WERI-Rb-1 (cell line): Measurements from ENCODE around the gene SLN.
"Not testable (repeated sequence)": the region's sequence is repeated elsewhere in the genome, so short reads cannot be mapped to it uniquely, and the experiment has no call there.

Experiments
- DNase-seq: peaks from one replicate; pipeline ENCODE4 v3.0.0-alpha.2; 2020
- H3K27ac ChIP-seq: fragments of 250-450 bp; sonication (Bioruptor Pico); 2 replicates; pipeline ENCODE4 v1.5.1; 2020; ENCODE audit warnings: mild to moderate bottlenecking, moderate library complexity
- H3K27me3 ChIP-seq: fragments of 250-450 bp; sonication (Bioruptor Pico); 2 replicates; pipeline ENCODE4 v1.5.1; 2021; ENCODE audit warnings: mild to moderate bottlenecking, low read depth, moderate library complexity; ENCODE audit not compliant: insufficient read depth, severe bottlenecking
- H3K36me3 ChIP-seq: fragments of 250-450 bp; sonication (Bioruptor Pico); 2 replicates; pipeline ENCODE4 v1.5.1; 2020; ENCODE audit warnings: mild to moderate bottlenecking, moderate library complexity
- H3K4me3 ChIP-seq: 2 replicates; pipeline ENCODE4 v1.5.1; 2011; ENCODE audit warnings: low read depth, mild to moderate bottlenecking, control low read depth, low read length
- H3K9me3 ChIP-seq: fragments of 250-450 bp; sonication (Bioruptor Pico); 2 replicates; pipeline ENCODE4 v1.5.1; 2021; ENCODE audit warnings: mild to moderate bottlenecking, moderate library complexity; ENCODE audit not compliant: severe bottlenecking
- CTCF ChIP-seq: IDR thresholded peaks from 2 replicates; pipeline ENCODE4 v1.5.1; 2011; ENCODE audit warnings: low read depth, mild to moderate bottlenecking, control low read depth, inconsistent platforms, low read length

Gene SLN

GRCh38 chr11:107711861-107712755 lies at the start of gene SLN:
Gene SLN (minus strand): TSS chr11:107712056.
- DNase-seq = no peak
- Histone ChIP-seq H3K27me3 (no peaks in the 10 kb centered on the region), H3K27ac (no peak within 1 kb of the TSS), H3K9me3 (no peaks in the 10 kb centered on the region), H3K36me3 (no peaks in the 10 kb centered on the region), H3K4me3 (no peak within 1 kb of the TSS)
- no peak for TF ChIP-seq CTCF

GRCh38 chr11:107758719-107759355 lies 47.0 kb upstream of the SLN start:
- DNase-seq, H3K4me3 ChIP-seq, H3K9me3 ChIP-seq, H3K27me3 ChIP-seq, H3K36me3 ChIP-seq, H3K27ac ChIP-seq: not testable (repeated sequence)

- no peak for DNase-seq
- Histone ChIP-seq H3K27ac (no peak overlapping the region), H3K36me3 (no peaks in the 10 kb centered on the region), H3K27me3 (no peaks in the 10 kb centered on the region), H3K9me3 (no peaks in the 10 kb centered on the region), H3K4me3 (no peak overlapping the region)
- peak; percentile 41 for TF ChIP-seq CTCF
Observed at GRCh38 chr11:107757661-107758060, 45.8 kb upstream of the SLN start.

GRCh38 chr11:107756553-107756952 lies 44.7 kb upstream of the SLN start:
- no peak for DNase-seq
- no peak overlapping the region for H3K4me3 ChIP-seq
- no peaks in the 10 kb centered on the region for H3K9me3 ChIP-seq
- TF ChIP-seq CTCF = no peak
- no peaks in the 10 kb centered on the region for H3K27me3 ChIP-seq
- no peak overlapping the region for H3K27ac ChIP-seq
- no peaks in the 10 kb centered on the region for H3K36me3 ChIP-seq

GRCh38 chr11:107752949-107753822 lies 41.3 kb upstream of the SLN start:
- no peak for DNase-seq
- no peaks in the 10 kb centered on the region for H3K9me3 ChIP-seq
- TF ChIP-seq CTCF = no peak
- H3K4me3 ChIP-seq = no peak overlapping the region
- no peak overlapping the region for H3K27ac ChIP-seq
- no peaks in the 10 kb centered on the region for H3K27me3 ChIP-seq
- H3K36me3 ChIP-seq = no peaks in the 10 kb centered on the region

GRCh38 chr11:107752508-107752907 lies 40.7 kb upstream of the SLN start:
- Histone ChIP-seq H3K9me3 (no peaks in the 10 kb centered on the region), H3K27me3 (no peaks in the 10 kb centered on the region), H3K36me3 (no peaks in the 10 kb centered on the region), H3K4me3 (no peak overlapping the region), H3K27ac (no peak overlapping the region)
- TF ChIP-seq CTCF = no peak
- DNase-seq = no peak
